Hepatocyte (in vitro differentiated cells): Measurements from ENCODE around the gene MICU2. TPM values are rescaled to one million over a fixed set of nuclear protein-coding genes. Genes with fewer than 3 reads are reported as not detected.

Experiments used
- DNase-seq: peaks from one replicate; pipeline ENCODE4 v3.0.0-alpha.2; 2016; ENCODE audit warnings: low spot score
- H2AFZ ChIP-seq: fragments of 200-600 bp; sonication (generic); 2 replicates; pipeline ENCODE4 v1.6.0; 2016; ENCODE audit warnings: antibody characterized with exemption, mild to moderate bottlenecking
- H3K27ac ChIP-seq: fragments of 200-600 bp; sonication (generic); 2 replicates; pipeline ENCODE4 v1.5.1; 2016; ENCODE audit warnings: mild to moderate bottlenecking
- H3K27me3 ChIP-seq: fragments of 200-600 bp; sonication (generic); 2 replicates; pipeline ENCODE4 v1.6.1; 2016
- H3K36me3 ChIP-seq: fragments of 200-600 bp; sonication (generic); replicated peaks from 2 replicates; pipeline ENCODE4 v1.5.1; 2016; ENCODE audit warnings: low read depth; ENCODE audit not compliant: insufficient read depth
- H3K4me1 ChIP-seq: fragments of 200-600 bp; sonication (generic); 2 replicates; pipeline ENCODE4 v1.5.1; 2016; ENCODE audit warnings: mild to moderate bottlenecking, moderate library complexity; ENCODE audit not compliant: insufficient read depth
- H3K4me2 ChIP-seq: fragments of 200-600 bp; sonication (generic); 2 replicates; pipeline ENCODE4 v1.6.0; 2016
- H3K4me3 ChIP-seq: fragments of 200-600 bp; sonication (generic); 2 replicates; pipeline ENCODE4 v1.5.1; 2016; ENCODE audit warnings: mild to moderate bottlenecking
- H3K79me2 ChIP-seq: fragments of 200-600 bp; sonication (generic); 2 replicates; pipeline ENCODE4 v1.6.0; 2017; ENCODE audit warnings: mild to moderate bottlenecking
- H3K9me2 ChIP-seq: fragments of 200-600 bp; sonication (generic); replicated peaks from 2 replicates; pipeline ENCODE4 v1.6.0; 2017; ENCODE audit warnings: mild to moderate bottlenecking; ENCODE audit not compliant: insufficient read depth
- H3K9me3 ChIP-seq: fragments of 200-600 bp; sonication (generic); 2 replicates; pipeline ENCODE4 v1.5.1; 2016; ENCODE audit warnings: low read depth, mild to moderate bottlenecking
- H4K20me1 ChIP-seq: fragments of 200-600 bp; sonication (generic); 2 replicates; pipeline ENCODE4 v1.6.0; 2016; ENCODE audit warnings: mild to moderate bottlenecking; ENCODE audit not compliant: insufficient read depth, poor library complexity, severe bottlenecking
- EZH2 ChIP-seq: fragments of 200-600 bp; sonication (generic); IDR thresholded peaks from 2 replicates; pipeline ENCODE4 v1.6.1; 2016; ENCODE audit warnings: antibody characterized with exemption, mild to moderate bottlenecking, borderline replicate concordance
- EZH2phosphoT487 ChIP-seq: fragments of 200-600 bp; sonication (generic); IDR thresholded peaks from one replicate; pipeline ENCODE4 v1.6.1; 2018; ENCODE audit warnings: antibody characterized with exemption, mild to moderate bottlenecking, low read depth, moderate library complexity; ENCODE audit not compliant: unreplicated experiment, severe bottlenecking
- WGBS: methylation state at CpG from one replicate; pipeline ENCODE4 v1.1.6; 2016; ENCODE audit warnings: low lambda C conversion rate; ENCODE audit errors: missing lambda C conversion rate; 5-methylcytosine and 5-hydroxymethylcytosine counted together
- polyA plus RNA-seq: library from polyadenylated mRNA; unstranded; fragments of >200 nt; fragmentation: Nextera tagmentation; extraction: Ambion mirVana; gene quantifications from 2 replicates; pipeline ENCODE4 v1.2.1, GENCODE V29; 2016
- total RNA-seq: library from RNA; depleted of rRNA; stranded (reverse); fragments of >200 nt; gene quantifications from 2 replicates; pipeline ENCODE4 v1.2.3, GENCODE V29; 2014
- TF ChIP-seq, protein P1 (sequence below): fragments of 200-600 bp; sonication (generic); IDR thresholded peaks from 2 replicates; pipeline ENCODE4 v1.5.1; 2016; ENCODE audit warnings: antibody characterized with exemption, mild to moderate bottlenecking; ENCODE audit not compliant: poor library complexity

MICU2 gene
- total and polyA plus RNA-seq, 2 experiments from 2014 or later = 48.1 to 95.7 TPM

DNA sequence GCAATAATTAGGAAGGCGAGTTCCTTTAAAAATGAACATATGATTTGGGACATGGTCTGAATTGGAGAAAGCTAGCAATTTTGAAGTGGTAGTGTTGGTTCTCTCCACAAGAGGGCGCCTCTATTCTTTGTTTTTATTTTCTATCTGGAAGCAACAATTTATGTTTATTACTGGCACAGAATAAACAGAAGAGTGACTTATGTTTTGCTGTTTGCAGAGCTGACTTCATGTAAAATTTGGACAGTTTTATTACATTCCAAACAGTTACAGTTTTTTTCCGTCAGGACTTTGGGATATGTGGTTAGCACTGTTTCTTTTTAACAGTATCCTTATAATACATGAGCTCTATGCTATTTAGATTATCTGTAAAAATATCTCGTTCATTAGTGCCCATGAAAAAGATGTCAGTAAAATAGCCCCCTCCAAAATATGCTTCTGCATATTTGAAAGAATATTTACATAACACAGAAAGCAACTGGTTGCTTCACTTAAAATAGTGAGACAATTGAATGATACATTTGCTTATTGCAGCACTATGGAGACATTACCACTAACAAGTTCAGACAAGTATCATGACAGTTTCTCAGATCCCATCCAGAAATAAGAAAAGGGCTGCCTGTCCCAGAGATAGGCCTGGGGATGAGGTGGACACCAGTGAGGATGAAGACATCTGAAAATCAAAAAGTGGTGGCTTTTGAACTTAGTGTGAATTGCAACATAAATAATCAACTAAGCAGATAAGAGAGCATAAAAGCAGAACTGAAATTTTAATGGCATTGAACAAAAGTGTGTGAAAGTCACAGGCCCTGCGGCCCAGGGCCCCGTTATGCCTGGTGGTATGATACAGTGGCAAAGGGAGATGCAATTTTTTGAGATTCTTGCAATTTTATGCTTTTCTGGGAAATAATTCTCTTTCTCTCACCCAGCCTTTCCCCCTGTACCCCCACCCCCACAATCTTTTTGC lies 34.6 kb upstream of the MICU2 start:
- Histone ChIP-seq H3K4me2 (no peak overlapping the region), H2AFZ (no peak overlapping the region), H3K27me3 (no peaks in the 10 kb centered on the region), H4K20me1 (no peaks in the 10 kb centered on the region), H3K9me2 (no peaks in the 10 kb centered on the region), H3K4me1 (peaks cover 17% of the 10 kb centered on the region), H3K4me3 (no peak overlapping the region), H3K27ac (no peak overlapping the region), H3K79me2 (no peaks in the 10 kb centered on the region), H3K36me3 (no peaks in the 10 kb centered on the region), H3K9me3 (no peaks in the 10 kb centered on the region)
- WGBS = 42% methylated on average over 6 of the region's 6 CpGs
- DNase-seq = peak; percentile 56
- TF ChIP-seq, protein P1, sequence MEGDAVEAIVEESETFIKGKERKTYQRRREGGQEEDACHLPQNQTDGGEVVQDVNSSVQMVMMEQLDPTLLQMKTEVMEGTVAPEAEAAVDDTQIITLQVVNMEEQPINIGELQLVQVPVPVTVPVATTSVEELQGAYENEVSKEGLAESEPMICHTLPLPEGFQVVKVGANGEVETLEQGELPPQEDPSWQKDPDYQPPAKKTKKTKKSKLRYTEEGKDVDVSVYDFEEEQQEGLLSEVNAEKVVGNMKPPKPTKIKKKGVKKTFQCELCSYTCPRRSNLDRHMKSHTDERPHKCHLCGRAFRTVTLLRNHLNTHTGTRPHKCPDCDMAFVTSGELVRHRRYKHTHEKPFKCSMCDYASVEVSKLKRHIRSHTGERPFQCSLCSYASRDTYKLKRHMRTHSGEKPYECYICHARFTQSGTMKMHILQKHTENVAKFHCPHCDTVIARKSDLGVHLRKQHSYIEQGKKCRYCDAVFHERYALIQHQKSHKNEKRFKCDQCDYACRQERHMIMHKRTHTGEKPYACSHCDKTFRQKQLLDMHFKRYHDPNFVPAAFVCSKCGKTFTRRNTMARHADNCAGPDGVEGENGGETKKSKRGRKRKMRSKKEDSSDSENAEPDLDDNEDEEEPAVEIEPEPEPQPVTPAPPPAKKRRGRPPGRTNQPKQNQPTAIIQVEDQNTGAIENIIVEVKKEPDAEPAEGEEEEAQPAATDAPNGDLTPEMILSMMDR = peak; percentile 81
- no peak for TF ChIP-seq EZH2phosphoT487

DNA sequence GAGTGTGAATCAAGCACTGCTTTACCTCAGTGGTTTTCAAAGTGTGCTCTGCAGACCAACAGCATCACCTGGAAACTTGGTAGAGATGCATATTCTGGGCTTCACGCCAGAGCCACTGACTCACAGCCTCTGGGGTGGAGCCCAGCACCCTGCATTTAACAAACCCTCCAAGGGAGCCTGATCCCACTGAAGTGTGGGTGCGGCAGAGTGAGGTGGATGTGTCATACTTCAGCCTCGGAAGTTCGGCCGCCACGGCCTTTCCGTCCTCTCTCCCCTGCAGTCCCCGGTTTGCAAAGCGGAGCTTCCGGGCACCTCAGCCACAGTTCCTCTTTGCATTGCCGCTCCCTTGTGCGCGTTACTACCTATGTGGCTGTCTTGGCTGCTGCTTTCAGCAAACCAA lies 33.3 kb upstream of the MICU2 start:
- Histone ChIP-seq H3K4me3 (no peak overlapping the region), H3K9me2 (no peaks in the 10 kb centered on the region), H3K79me2 (no peaks in the 10 kb centered on the region), H3K27me3 (no peaks in the 10 kb centered on the region), H4K20me1 (no peaks in the 10 kb centered on the region), H3K27ac (peak overlapping the region; percentile 82), H3K4me2 (no peak overlapping the region), H2AFZ (no peak overlapping the region), H3K9me3 (no peaks in the 10 kb centered on the region), H3K4me1 (peaks cover 17% of the 10 kb centered on the region), H3K36me3 (no peaks in the 10 kb centered on the region)
- no peak for TF ChIP-seq EZH2phosphoT487
- TF ChIP-seq, protein P1 = no peak
- TF ChIP-seq EZH2 = no peak
- peak; percentile 43 for DNase-seq
- WGBS = 89% methylated on average over 13 of the region's 13 CpGs

DNA sequence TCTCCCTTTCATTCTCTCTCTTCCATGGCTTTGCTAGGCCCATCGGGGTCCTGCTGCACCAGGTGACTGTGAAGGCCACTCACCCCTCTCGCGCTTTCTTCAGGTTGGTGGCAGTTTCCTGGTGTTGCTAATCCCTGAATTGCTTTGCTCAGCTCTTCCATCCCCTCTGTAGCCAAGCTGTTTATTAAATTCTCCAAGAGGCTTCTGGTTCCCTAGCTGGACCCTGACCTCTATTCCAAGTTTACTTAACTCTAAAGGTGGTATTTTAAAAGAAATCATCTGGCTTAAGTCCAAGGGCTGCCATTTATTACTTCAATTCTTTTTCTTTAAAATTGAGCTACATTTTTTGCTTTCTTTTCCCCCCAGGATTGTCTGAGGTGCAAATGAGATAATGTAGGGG lies 32.7 kb upstream of the MICU2 start:
- Histone ChIP-seq H3K4me3 (no peak overlapping the region), H3K36me3 (no peaks in the 10 kb centered on the region), H3K27me3 (no peaks in the 10 kb centered on the region), H3K4me2 (peak overlapping the region; percentile 41), H3K79me2 (no peaks in the 10 kb centered on the region), H3K9me2 (no peaks in the 10 kb centered on the region), H4K20me1 (no peaks in the 10 kb centered on the region), H3K4me1 (peaks cover 17% of the 10 kb centered on the region), H3K27ac (peak overlapping the region; percentile 82), H2AFZ (no peak overlapping the region), H3K9me3 (no peaks in the 10 kb centered on the region)
- 55% methylated on average over 3 of the region's 3 CpGs for WGBS
- TF ChIP-seq, protein P1 = no peak
- TF ChIP-seq EZH2phosphoT487 = no peak
- no peak for TF ChIP-seq EZH2
- DNase-seq = peak; percentile 54
